Kidney (tissue), 14 donors: Measurements from ENCODE around the gene RASA3. TPM values are rescaled to one million over a fixed set of nuclear protein-coding genes. Genes with fewer than 3 reads are reported as not detected.
A peak's percentile ranks its signal among the peaks of the same experiment; 100 is the strongest.

Experiments
- DNase-seq, 5 donors: peaks; one replicate each; pipeline ENCODE4 v3.0.0-alpha.2; 2013 to 2020
- FAIRE-seq: peaks from 2 replicates; lab custom pipeline; 2012; peaks lifted over from hg19 to GRCh38; lab: Jason Lieb, UNC
- H3K27ac ChIP-seq, 2 donors: one replicate each; pipeline ENCODE4 v1.7.0; 2013; ENCODE audit warnings: low read depth in 2 of 2, low read length in 2 of 2, inconsistent platforms in 1 of 2
- H3K27me3 ChIP-seq: one replicate; pipeline ENCODE4 v1.7.1; 2013; ENCODE audit warnings: low read length, inconsistent platforms; ENCODE audit not compliant: control insufficient read depth, insufficient read depth
- H3K36me3 ChIP-seq, 3 donors: one replicate each; pipeline versions ENCODE4 v1.7.0 to v1.7.1; 2013; ENCODE audit warnings: low read length in 3 of 3, control low read depth in 1 of 3, inconsistent platforms in 1 of 3; ENCODE audit not compliant: insufficient read depth in 3 of 3, control insufficient read depth in 2 of 3
- H3K4me1 ChIP-seq, 3 donors: one replicate each; pipeline versions ENCODE4 v1.7.0 to v1.7.1; 2013; ENCODE audit warnings: low read length in 3 of 3, inconsistent platforms in 1 of 3, low read depth in 1 of 3; ENCODE audit not compliant: control insufficient read depth in 2 of 3, insufficient read depth in 2 of 3
- H3K4me3 ChIP-seq, 3 donors: one replicate each; pipeline versions ENCODE4 v1.7.0 to v1.8.1; 2013; ENCODE audit warnings: low read length in 3 of 3, control low read depth in 1 of 3, inconsistent platforms in 1 of 3
- H3K9ac ChIP-seq, 3 donors: one replicate each; pipeline versions ENCODE4 v1.7.0 to v1.7.1; 2013; ENCODE audit warnings: low read length in 3 of 3, control low read depth in 1 of 3, inconsistent platforms in 1 of 3
- H3K9me3 ChIP-seq, 3 donors: one replicate each; pipeline versions ENCODE4 v1.7.0 to v1.7.1; 2013; ENCODE audit warnings: low read length in 3 of 3, control low read depth in 1 of 3, inconsistent platforms in 1 of 3; ENCODE audit not compliant: control insufficient read depth in 2 of 3, insufficient read depth in 1 of 3
- intact Hi-C: fragments of 100-400 bp; cut with DNase I; formaldehyde crosslinking; loops from one replicate; pipeline ENCODE4 v1.11.1; 2022
- polyA plus RNA-seq: library from polyadenylated mRNA; stranded (reverse); fragments of 350-450 nt; fragmentation: Illumina TruSeq; extraction: RNeasy Lipid Tissue Mini Kit (QIAGEN cat#74804); gene quantifications from one replicate; pipeline ENCODE4 v1.2.3, GENCODE V29; 2014; ENCODE audit warnings: low read depth, low replicate concordance; ENCODE audit not compliant: insufficient read depth
- total RNA-seq: library from RNA; stranded (reverse); fragmentation: NEBNext Ultra II Directional; extraction: Animal tissue kit (Norgen Biotek cat#: 25700); gene quantifications from one replicate; pipeline ENCODE4 v1.2.1, GENCODE V29; 2021
- TF ChIP-seq, protein P1 (sequence below): IDR thresholded peaks from 3 replicates; pipeline ENCODE4 v1.5.1; 2012; ENCODE audit warnings: mild to moderate bottlenecking, moderate library complexity, borderline replicate concordance; ENCODE audit not compliant: insufficient read depth; ENCODE audit errors: extremely low read depth
- donor health status: control.
- donor health status: control.
- donor health status: control.
- donor health status: control.
- donor health status: control.
- donor health status: DM: yes; HTN: yes; CAD: no.
- donor health status: Normal renal cell carcinoma (clear cell type).

RASA3 gene
- total and polyA plus RNA-seq, 2 donors from 2014 or later = 4.2 to 28.8 TPM

DNA sequence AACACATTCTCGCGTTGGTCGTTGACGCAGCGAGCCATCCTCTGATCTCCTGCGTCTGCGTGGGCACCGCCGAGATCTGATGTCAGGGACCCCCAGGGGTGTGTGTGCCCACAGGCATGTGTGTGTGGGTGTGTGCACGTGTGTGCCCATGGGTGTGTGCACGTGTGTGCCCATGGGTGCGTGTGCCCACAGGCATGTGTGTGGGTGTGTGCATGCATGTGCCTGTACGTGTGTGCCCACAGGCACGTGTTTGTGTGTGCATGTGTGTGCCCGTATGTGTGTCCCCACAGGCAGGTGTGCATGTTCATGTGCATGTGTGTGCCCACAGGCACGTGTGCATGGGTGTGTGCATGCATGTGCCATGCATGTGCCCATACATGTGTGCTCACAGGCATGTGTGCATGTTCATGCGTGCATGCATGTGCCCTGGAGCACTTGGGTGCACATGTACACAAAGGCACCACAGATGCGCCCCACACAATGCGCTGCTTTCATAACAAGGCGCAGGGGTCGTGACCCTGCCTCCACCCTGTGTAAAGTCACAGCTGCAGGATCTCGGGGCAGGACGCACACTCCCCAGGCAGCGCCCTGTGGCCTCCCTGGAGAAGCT lies 77.5 kb downstream of the RASA3 start:
- H3K4me1 ChIP-seq = peaks cover 0 to 17% (median 0%) of the 10 kb centered on the region in 3 donors
- no peak overlapping the region for H3K9ac ChIP-seq
- DNase-seq = peak in 1 of 5 donors; percentile 68
- H3K36me3 ChIP-seq = no peaks in the 10 kb centered on the region
- H3K27me3 ChIP-seq = no peaks in the 10 kb centered on the region
- H3K9me3 ChIP-seq = no peaks in the 10 kb centered on the region
- TF ChIP-seq, protein P1, sequence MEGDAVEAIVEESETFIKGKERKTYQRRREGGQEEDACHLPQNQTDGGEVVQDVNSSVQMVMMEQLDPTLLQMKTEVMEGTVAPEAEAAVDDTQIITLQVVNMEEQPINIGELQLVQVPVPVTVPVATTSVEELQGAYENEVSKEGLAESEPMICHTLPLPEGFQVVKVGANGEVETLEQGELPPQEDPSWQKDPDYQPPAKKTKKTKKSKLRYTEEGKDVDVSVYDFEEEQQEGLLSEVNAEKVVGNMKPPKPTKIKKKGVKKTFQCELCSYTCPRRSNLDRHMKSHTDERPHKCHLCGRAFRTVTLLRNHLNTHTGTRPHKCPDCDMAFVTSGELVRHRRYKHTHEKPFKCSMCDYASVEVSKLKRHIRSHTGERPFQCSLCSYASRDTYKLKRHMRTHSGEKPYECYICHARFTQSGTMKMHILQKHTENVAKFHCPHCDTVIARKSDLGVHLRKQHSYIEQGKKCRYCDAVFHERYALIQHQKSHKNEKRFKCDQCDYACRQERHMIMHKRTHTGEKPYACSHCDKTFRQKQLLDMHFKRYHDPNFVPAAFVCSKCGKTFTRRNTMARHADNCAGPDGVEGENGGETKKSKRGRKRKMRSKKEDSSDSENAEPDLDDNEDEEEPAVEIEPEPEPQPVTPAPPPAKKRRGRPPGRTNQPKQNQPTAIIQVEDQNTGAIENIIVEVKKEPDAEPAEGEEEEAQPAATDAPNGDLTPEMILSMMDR = no peak
- H3K4me3 ChIP-seq = no peak overlapping the region
- H3K27ac ChIP-seq = no peak overlapping the region
- intact Hi-C loops = no loop called here
- FAIRE-seq = no peak

DNA sequence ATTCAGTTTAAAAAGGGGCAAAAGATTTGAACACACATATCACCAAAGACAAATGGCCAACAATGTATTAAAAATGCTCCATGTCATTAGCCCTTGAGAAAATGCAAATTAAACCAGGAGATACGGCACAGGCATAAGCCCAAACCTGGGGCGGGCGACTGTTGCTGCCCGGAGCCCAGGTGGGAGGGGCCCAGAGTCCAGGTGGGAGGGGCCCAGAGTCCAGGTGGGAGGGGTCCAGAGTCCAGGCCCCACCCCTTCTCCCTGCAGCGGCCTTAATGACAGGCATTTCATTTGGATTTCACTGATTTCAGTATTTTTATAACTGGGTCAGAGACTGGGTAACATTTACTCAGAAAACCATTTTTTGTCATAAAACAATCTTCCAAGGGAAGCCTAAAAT lies 78.2 kb downstream of the RASA3 start:
- Histone ChIP-seq H3K9me3 (no peaks in the 10 kb centered on the region), H3K27me3 (no peaks in the 10 kb centered on the region), H3K4me1 (peaks cover 0 to 17% (median 0%) of the 10 kb centered on the region in 3 donors), H3K27ac (no peak overlapping the region), H3K36me3 (no peaks in the 10 kb centered on the region), H3K9ac (no peak overlapping the region), H3K4me3 (no peak overlapping the region)
- no peak for FAIRE-seq
- TF ChIP-seq, protein P1 = no peak
- intact Hi-C loops = no loop called here
- no peak for DNase-seq

GRCh38 chr13:114053026-114053425 lies 79.4 kb downstream of the RASA3 start:
- FAIRE-seq (no peak), DNase-seq (peak in 1 of 5 donors; percentile 57)
- H3K27me3 ChIP-seq = no peaks in the 10 kb centered on the region
- intact Hi-C loops = no loop called here
- TF ChIP-seq, protein P1 = no peak
- no peak overlapping the region for H3K4me3 ChIP-seq
- H3K36me3 ChIP-seq = no peaks in the 10 kb centered on the region
- H3K27ac ChIP-seq = no peak overlapping the region
- H3K9ac ChIP-seq = no peak overlapping the region
- H3K9me3 ChIP-seq = no peaks in the 10 kb centered on the region
- peaks cover 0 to 11% (median 0%) of the 10 kb centered on the region in 3 donors for H3K4me1 ChIP-seq
